HUES6 (cell line): ENCODE data around the gene ZNRF1.

Experiments
- H3K27ac ChIP-seq: 2 replicates; pipeline ENCODE4 v1.7.0; 2013; ENCODE audit warnings: low read depth, mild to moderate bottlenecking, low read length, inconsistent platforms
- H3K27me3 ChIP-seq: 2 replicates; pipeline ENCODE4 v1.6.1; 2013; ENCODE audit warnings: low read length; ENCODE audit not compliant: control insufficient read depth, insufficient read depth
- H3K36me3 ChIP-seq: 2 replicates; pipeline ENCODE4 v1.6.1; 2013; ENCODE audit warnings: low read length; ENCODE audit not compliant: control insufficient read depth, insufficient read depth
- H3K4me1 ChIP-seq: 2 replicates; pipeline ENCODE4 v1.6.1; 2013; ENCODE audit warnings: low read length; ENCODE audit not compliant: control insufficient read depth, insufficient read depth
- H3K4me3 ChIP-seq: 2 replicates; pipeline ENCODE4 v1.5.1; 2013; ENCODE audit warnings: low read depth, low read length
- H3K9ac ChIP-seq: one replicate; pipeline ENCODE4 v1.6.1; 2013; ENCODE audit warnings: mild to moderate bottlenecking, low read length
- H3K9me3 ChIP-seq: 2 replicates; pipeline ENCODE4 v1.6.1; 2013; ENCODE audit warnings: low read depth, low read length; ENCODE audit not compliant: control insufficient read depth, insufficient read depth

The ZNRF1 gene

GRCh38 chr16:75139498-75139897 lies 140.7 kb downstream of the ZNRF1 start:
- Histone ChIP-seq H3K27me3 (no peaks in the 10 kb centered on the region), H3K9ac (no peak overlapping the region), H3K36me3 (no peaks in the 10 kb centered on the region), H3K27ac (no peak overlapping the region), H3K9me3 (no peaks in the 10 kb centered on the region), H3K4me1 (peaks cover 7% of the 10 kb centered on the region), H3K4me3 (no peak overlapping the region)

DNA sequence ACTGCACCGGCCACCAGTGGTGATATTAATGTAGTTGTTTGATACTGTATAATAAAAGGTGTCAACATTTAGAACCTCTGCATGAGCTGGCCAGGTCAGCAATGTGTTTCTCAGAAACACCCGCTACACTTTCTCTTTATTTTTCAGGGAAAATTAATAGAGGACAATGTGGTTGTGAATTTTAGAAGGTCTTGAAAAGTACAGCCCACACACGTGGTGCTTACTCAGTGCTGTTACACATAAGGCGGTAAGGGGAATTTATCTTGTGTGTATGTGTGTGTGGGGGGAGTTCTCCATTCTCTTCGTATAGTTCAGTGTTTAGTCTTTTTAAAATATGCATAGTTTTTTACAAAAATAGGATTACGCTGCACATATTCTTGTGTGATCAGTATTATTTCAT lies 145.1 kb downstream of the ZNRF1 start:
- Histone ChIP-seq H3K9me3 (peaks cover 5% of the 10 kb centered on the region), H3K9ac (no peak overlapping the region), H3K27ac (no peak overlapping the region), H3K36me3 (no peaks in the 10 kb centered on the region), H3K27me3 (no peaks in the 10 kb centered on the region), H3K4me3 (no peak overlapping the region), H3K4me1 (no peaks in the 10 kb centered on the region)

DNA sequence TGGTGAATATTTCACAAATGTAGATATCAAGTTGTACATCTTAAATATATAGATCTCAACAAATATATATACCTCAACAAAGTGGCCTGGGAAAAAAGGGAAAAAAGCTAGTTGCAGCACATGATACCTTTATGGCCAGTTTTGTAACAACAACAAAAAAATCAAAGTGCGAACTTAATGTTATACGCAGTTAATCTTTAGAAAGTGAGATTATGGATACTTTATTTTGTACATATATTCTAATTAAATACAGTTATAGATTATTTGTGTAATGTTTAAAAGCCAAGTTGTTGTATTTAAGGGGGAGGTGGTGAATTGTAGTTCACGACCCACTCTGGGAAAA lies 149.1 kb downstream of the ZNRF1 start:
- H3K27ac ChIP-seq, result no peak overlapping the region
- no peaks in the 10 kb centered on the region for H3K27me3 ChIP-seq
- no peak overlapping the region for H3K9ac ChIP-seq
- H3K4me3 ChIP-seq, result peak overlapping the region; percentile 98
- peaks cover 15% of the 10 kb centered on the region for H3K36me3 ChIP-seq
- no peaks in the 10 kb centered on the region for H3K4me1 ChIP-seq
- H3K9me3 ChIP-seq, result peaks cover 28% of the 10 kb centered on the region

DNA sequence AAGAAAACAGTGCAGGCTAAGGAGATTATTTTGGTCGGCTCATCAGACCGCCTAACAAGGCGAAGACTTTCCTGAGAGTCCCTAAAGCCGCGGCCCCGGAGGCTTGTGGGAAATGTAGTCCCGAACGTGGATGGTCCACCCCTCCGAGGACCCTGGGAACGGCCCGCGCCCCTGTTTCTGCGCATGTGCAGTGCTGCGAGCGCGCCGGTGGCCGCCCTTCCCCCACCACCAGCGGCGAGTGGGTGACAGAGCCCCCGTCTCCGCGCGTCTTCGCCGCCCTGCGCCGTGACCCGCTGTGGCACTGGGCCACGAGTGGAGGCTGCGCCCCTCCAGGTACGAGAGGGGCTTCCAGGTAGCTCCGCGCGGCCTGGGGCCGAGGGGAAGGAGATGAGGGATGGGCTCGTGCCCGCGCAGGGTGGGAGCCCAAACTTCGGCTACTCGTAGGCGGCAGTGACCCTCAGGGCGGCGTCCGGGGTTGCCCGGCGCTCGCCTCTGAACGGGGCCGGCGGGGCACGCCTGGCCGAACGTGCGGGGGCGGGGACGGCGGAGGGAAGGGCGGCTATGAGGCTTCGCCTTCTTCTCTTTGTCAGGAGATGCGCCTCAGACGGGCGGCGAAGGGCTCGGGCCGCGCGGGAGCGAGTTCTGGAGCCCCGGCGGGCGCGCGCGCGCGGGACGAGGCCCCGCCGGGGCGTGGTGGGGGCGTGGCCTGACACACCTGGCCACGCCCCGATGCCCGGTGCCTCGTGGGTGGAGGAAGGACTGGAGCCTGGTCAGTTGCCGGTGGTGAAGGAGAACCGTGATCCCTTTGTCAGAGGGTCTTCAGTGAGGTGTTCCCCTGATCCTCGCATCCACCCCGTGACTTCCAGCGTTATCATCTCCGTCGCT lies 149.7 kb downstream of the ZNRF1 start, which contains the start of gene ZFP1:
TSS of gene ZFP1 (plus strand) at position 214 of the 885 bp plus-strand sequence. CDS start 4,428 bp downstream, outside the sequence.
- peaks cover 29% of the 10 kb centered on the region for H3K9me3 ChIP-seq
- no peaks in the 10 kb centered on the region for H3K4me1 ChIP-seq
- H3K27me3 ChIP-seq, result no peaks in the 10 kb centered on the region
- H3K36me3 ChIP-seq, result peaks cover 22% of the 10 kb centered on the region
- peak within 1 kb of the TSS; percentile 93 for H3K9ac ChIP-seq
- H3K4me3 ChIP-seq, result peak within 1 kb of the TSS; percentile 98
- H3K27ac ChIP-seq, result peak within 1 kb of the TSS; percentile 86

DNA sequence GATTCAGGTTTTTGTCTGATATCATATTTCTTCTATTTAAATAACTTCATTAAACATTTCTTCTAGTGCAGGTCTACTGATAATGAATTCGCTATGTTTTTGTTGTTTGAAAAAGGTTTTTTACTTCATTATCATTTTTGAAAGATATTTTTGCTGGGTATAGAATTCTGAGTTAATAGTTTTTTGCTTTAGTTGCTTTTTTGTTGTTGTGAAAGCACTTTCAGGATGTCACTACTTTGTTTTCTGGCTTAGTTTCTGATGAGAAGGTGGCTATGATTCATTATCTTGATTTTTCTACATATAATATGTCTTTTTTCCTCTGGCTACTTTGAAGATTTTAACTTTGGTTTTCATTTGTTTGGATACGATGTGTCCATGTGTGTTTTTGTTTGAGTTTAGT lies 153.0 kb downstream of the ZNRF1 start:
- Histone ChIP-seq H3K9ac (no peak overlapping the region), H3K4me3 (no peak overlapping the region), H3K27me3 (no peaks in the 10 kb centered on the region), H3K9me3 (peaks cover 36% of the 10 kb centered on the region), H3K4me1 (no peaks in the 10 kb centered on the region), H3K27ac (no peak overlapping the region), H3K36me3 (peaks cover 50% of the 10 kb centered on the region)

GRCh38 chr16:75152635-75153034 lies 153.8 kb downstream of the ZNRF1 start:
- Histone ChIP-seq H3K4me1 (no peaks in the 10 kb centered on the region), H3K36me3 (peaks cover 58% of the 10 kb centered on the region), H3K4me3 (no peak overlapping the region), H3K27me3 (no peaks in the 10 kb centered on the region), H3K9ac (no peak overlapping the region), H3K9me3 (peaks cover 42% of the 10 kb centered on the region), H3K27ac (no peak overlapping the region)

DNA sequence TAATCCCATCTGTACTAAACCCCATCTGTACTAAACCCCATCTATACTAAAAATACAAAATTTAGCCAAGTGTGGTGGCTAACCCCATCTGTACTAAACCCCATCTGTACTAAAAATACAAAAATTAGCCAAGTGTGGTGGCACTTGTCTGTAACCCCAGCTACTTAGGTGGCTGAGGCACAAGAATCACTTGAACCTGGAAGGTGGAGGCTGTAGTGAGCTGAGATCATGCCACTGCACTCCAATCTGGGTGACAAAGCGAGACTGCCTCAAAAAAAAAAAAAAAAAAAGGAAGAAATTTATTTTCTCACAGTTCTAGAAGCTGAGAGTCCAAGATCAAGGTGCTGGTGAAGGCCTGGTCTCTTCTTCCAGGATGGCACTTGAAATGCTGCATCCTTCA lies 161.6 kb downstream of the ZNRF1 start:
- Histone ChIP-seq H3K9me3 (peaks cover 38% of the 10 kb centered on the region; the same call in 1 of the 2 replicates), H3K4me1 (no peaks in the 10 kb centered on the region), H3K9ac (no peak overlapping the region), H3K4me3 (no peak overlapping the region), H3K36me3 (peaks cover 43% of the 10 kb centered on the region), H3K27ac (no peak overlapping the region), H3K27me3 (no peaks in the 10 kb centered on the region)
